Panc1 (cell line): Measurements from ENCODE around the gene FAM3C.

ENCODE experiments used
- CTCF ChIP-seq: fragments of 450-650 bp; IDR thresholded peaks from 2 replicates; pipeline ENCODE4 v1.5.1; 2017; ENCODE audit warnings: mild to moderate bottlenecking
- POLR2AphosphoS5 ChIP-seq: IDR thresholded peaks from 2 replicates; pipeline ENCODE4 v1.6.1; 2012; ENCODE audit warnings: mild to moderate bottlenecking, low read depth, low read length, moderate library complexity
- REST ChIP-seq, 2 experiments: IDR thresholded peaks; 2 replicates each; pipeline ENCODE4 v1.6.1; 2011 to 2012; ENCODE audit warnings: low read depth in 2 of 2, control low read depth in 1 of 2, low read length in 1 of 2, mild to moderate bottlenecking in 1 of 2, moderate library complexity in 1 of 2; ENCODE audit not compliant: insufficient read depth in 1 of 2
- SIN3A ChIP-seq: IDR thresholded peaks from 2 replicates; pipeline ENCODE4 v1.6.1; 2012; ENCODE audit warnings: low read depth, mild to moderate bottlenecking, low read length, moderate library complexity, borderline replicate concordance; ENCODE audit not compliant: insufficient read depth

- TF ChIP-seq POLR2AphosphoS5 (no peak), CTCF (no peak), REST (IDR thresholded peaks at IDR 0.05; ENCODE audit: insufficient read depth in 1 of 2, low read depth in 2 of 2, low read length in 1 of 2) (no peak), SIN3A (no peak)
Measured at GRCh38 chr7:121344497-121344896, 51.6 kb downstream of the FAM3C start.
